PC-9 (cell line): ENCODE measurements around the gene TMCC1. TPM values are rescaled to one million over a fixed set of nuclear protein-coding genes. Genes with fewer than 3 reads are reported as not detected.

Experiments used
- BruUV-seq: library from RNA; stranded (reverse); fragments of 400-500 nt; replicated peaks from 2 replicates; lab custom pipeline; 2021; lab: Mats Ljungman, UMichigan
- CTCF ChIA-PET: fragments of 300-600 bp; sonication (Branson Sonifier 250); formaldehyde crosslinking; loops from one replicate; lab custom pipeline; 2022; ENCODE audit warnings: antibody characterized with exemption; lab: Charles Lee
- POLR2A ChIA-PET: fragments of 300-600 bp; sonication (Branson Sonifier 250); formaldehyde crosslinking; loops from one replicate; lab custom pipeline; 2022; ENCODE audit warnings: antibody characterized with exemption; ENCODE audit not compliant: unreplicated experiment; lab: Charles Lee
- DNase-seq, 2 experiments: peaks; one replicate each; pipeline versions ENCODE4 v3.0.0 to v3.0.0-alpha.2; 2015 to 2022; ENCODE audit warnings: mixed read lengths in 1 of 2
- H2AFZ ChIP-seq: fragments of 200-600 bp; sonication (generic); 2 replicates; pipeline ENCODE4 v1.8.1; 2017; ENCODE audit warnings: antibody characterized with exemption
- H3F3A ChIP-seq: fragments of 200-600 bp; sonication (generic); 2 replicates; pipeline ENCODE4 v1.8.1; 2017; ENCODE audit warnings: antibody characterized with exemption, mild to moderate bottlenecking, low read depth; ENCODE audit not compliant: insufficient read depth
- H3K27ac ChIP-seq: fragments of 200-600 bp; sonication (generic); 2 replicates; pipeline ENCODE4 v1.6.1; 2016; ENCODE audit warnings: mixed run types
- H3K27me3 ChIP-seq: fragments of 200-600 bp; sonication (generic); 2 replicates; pipeline ENCODE4 v1.6.1; 2016; ENCODE audit warnings: low read depth, mixed run types; ENCODE audit not compliant: insufficient read depth
- H3K36me3 ChIP-seq: fragments of 200-600 bp; sonication (generic); 2 replicates; pipeline ENCODE4 v1.6.1; 2016; ENCODE audit warnings: low read depth, mixed run types
- H3K4me1 ChIP-seq: fragments of 200-600 bp; sonication (generic); replicated peaks from 2 replicates; pipeline ENCODE4 v1.6.1; 2016; ENCODE audit warnings: mixed run types; ENCODE audit not compliant: insufficient read depth
- H3K4me2 ChIP-seq: fragments of 200-600 bp; sonication (generic); 2 replicates; pipeline ENCODE4 v1.6.1; 2017; ENCODE audit warnings: mixed run types
- H3K4me3 ChIP-seq: fragments of 200-600 bp; sonication (generic); 2 replicates; pipeline ENCODE4 v1.6.1; 2016; ENCODE audit warnings: mixed run types
- H3K79me2 ChIP-seq: fragments of 200-600 bp; sonication (generic); 2 replicates; pipeline ENCODE4 v1.6.1; 2017; ENCODE audit warnings: low read depth, mixed run types
- H3K9me2 ChIP-seq: fragments of 200-600 bp; sonication (generic); 2 replicates; pipeline ENCODE4 v1.8.1; 2017; ENCODE audit warnings: mild to moderate bottlenecking; ENCODE audit not compliant: insufficient read depth
- H3K9me3 ChIP-seq: fragments of 200-600 bp; sonication (generic); 2 replicates; pipeline ENCODE4 v1.8.1; 2016; ENCODE audit warnings: low read depth; ENCODE audit not compliant: insufficient read depth
- H4K20me1 ChIP-seq: fragments of 200-600 bp; sonication (generic); 2 replicates; pipeline ENCODE4 v1.8.1; 2017; ENCODE audit not compliant: insufficient read depth
- CTCF ChIP-seq: fragments of 200-600 bp; sonication (generic); conservative IDR thresholded peaks from 2 replicates; pipeline ENCODE4 v1.6.1; 2017; ENCODE audit warnings: mixed run types, antibody characterized with exemption, mild to moderate bottlenecking, moderate library complexity
- EZH2 ChIP-seq: fragments of 200-600 bp; sonication (generic); IDR thresholded peaks from 2 replicates; pipeline ENCODE4 v1.8.0; 2017; ENCODE audit warnings: antibody characterized with exemption, low read depth
- intact Hi-C: fragments of 100-400 bp; cut with micrococcal nuclease; formaldehyde crosslinking; loops from one replicate; pipeline ENCODE4 v1.10.0; 2022; ENCODE audit not compliant: unreplicated experiment
- total RNA-seq: library from RNA; stranded (reverse); gene quantifications from 2 replicates; pipeline ENCODE4 v1.2.3, GENCODE V29; 2021

TMCC1 gene
- total RNA-seq, 1 experiment from 2014 or later: 41.4 TPM

- H3K79me2 ChIP-seq: peaks cover 23% of the 10 kb centered on the region
- intact Hi-C loops: loop anchor here (1.0 kb wide), 1 partner anchor 117 kb away; no protein-coding TSS in a partner anchor
- DNase-seq: no peak
- H4K20me1 ChIP-seq: peaks cover 8% of the 10 kb centered on the region
- H3K4me2 ChIP-seq: peak overlapping the region; percentile 76
- no peaks in the 10 kb centered on the region for H3K9me3 ChIP-seq
- peaks cover 9% of the 10 kb centered on the region; the same call in 1 of the 2 replicates for H3K27me3 ChIP-seq
- peak overlapping the region; percentile 61; the same call in 1 of the 2 replicates for H3K4me3 ChIP-seq
- peaks cover 29% of the 10 kb centered on the region for H3K4me1 ChIP-seq
- TF ChIP-seq EZH2 (no peak), CTCF (no peak)
- peaks cover 20% of the 10 kb centered on the region; the same call in 1 of the 2 replicates for H3F3A ChIP-seq
- no peaks in the 10 kb centered on the region for H3K36me3 ChIP-seq
- peak overlapping the region; percentile 82 for H2AFZ ChIP-seq
- ChIA-PET POLR2A (no interaction called here), CTCF (no interaction called here)
- no peaks in the 10 kb centered on the region for H3K9me2 ChIP-seq
- BruUV-seq: TSS peak; percentile 66
- no peak overlapping the region for H3K27ac ChIP-seq
Observed at GRCh38 chr3:129607391-129608068, 286.0 kb downstream of the TMCC1 start.

GRCh38 chr3:129606636-129607390 lies 286.7 kb downstream of the TMCC1 start, which contains the start of gene PLXND1:
Gene PLXND1, minus strand, starts transcription at chr3:129606676. Its CDS starts 37 bp downstream, at chr3:129606639.
- POLR2A ChIA-PET: no interaction called here

More at GRCh38 chr3:129606636-129607390, 286.7 kb downstream of the TMCC1 start, which contains the start of gene PLXND1:
- Histone ChIP-seq H3K9me3 (no peaks in the 10 kb centered on the region), H3K79me2 (peaks cover 30% of the 10 kb centered on the region), H4K20me1 (peaks cover 8% of the 10 kb centered on the region), H3K27me3 (peaks cover 9% of the 10 kb centered on the region; the same call in 1 of the 2 replicates), H3F3A (peaks cover 20% of the 10 kb centered on the region; the same call in 1 of the 2 replicates), H3K4me3 (peak within 1 kb of the TSS; percentile 71), H3K4me2 (peak within 1 kb of the TSS; percentile 80), H3K36me3 (no peaks in the 10 kb centered on the region), H3K27ac (no peak within 1 kb of the TSS), H3K4me1 (peaks cover 29% of the 10 kb centered on the region), H3K9me2 (no peaks in the 10 kb centered on the region), H2AFZ (peak within 1 kb of the TSS; percentile 88)
- intact Hi-C loops: no loop called here
- BruUV-seq: no TSS peak
- CTCF ChIA-PET: interaction anchor here (1.8 kb wide), 1 partner anchor 117 kb away, joined by 3 read pairs; no protein-coding TSS in a partner anchor
- peak in 1 of 2 experiments; percentile 74 for DNase-seq
- no peak for TF ChIP-seq EZH2
- no peak for TF ChIP-seq CTCF
